SK-N-SH treated with all-trans-retinoic acid at 6 μM for 48 hours (cell line): ENCODE results near the gene PCDHB5.
"Not testable (repeated sequence)": the region's sequence is repeated elsewhere in the genome, so short reads cannot be mapped to it uniquely, and the experiment has no call there.

Source experiments
- ATAC-seq: fragments of 200-7000 bp; cut with Tn5 transposase; 3 replicates; pipeline ENCODE4 v1.9.1; 2020; ENCODE audit warnings: mild to moderate bottlenecking, moderate library complexity
- ARNTL ChIP-seq: fragments of 450-650 bp; formaldehyde crosslinking; IDR thresholded peaks from 2 replicates; pipeline ENCODE4 v1.5.0; 2020; ENCODE audit warnings: low read depth, mild to moderate bottlenecking, moderate library complexity, borderline replicate concordance
- BACH2 ChIP-seq: fragments of 250-450 bp; sonication (Bioruptor Pico); IDR thresholded peaks from 2 replicates; pipeline ENCODE4 v1.9.0; 2021; ENCODE audit warnings: mild to moderate bottlenecking, borderline replicate concordance
- CREB5 ChIP-seq: fragments of 250-450 bp; sonication (Bioruptor Pico); IDR thresholded peaks from 2 replicates; pipeline ENCODE4 v1.5.1; 2020; ENCODE audit warnings: low read depth, mild to moderate bottlenecking, moderate library complexity
- CSDC2 ChIP-seq: fragments of 250-450 bp; sonication (Bioruptor Pico); IDR thresholded peaks from 2 replicates; pipeline ENCODE4 v1.5.0; 2020; ENCODE audit warnings: mild to moderate bottlenecking, moderate library complexity
- ESRRG ChIP-seq: fragments of 250-450 bp; sonication (Bioruptor Pico); IDR thresholded peaks from 2 replicates; pipeline ENCODE4 v1.6.1; 2021; ENCODE audit warnings: mild to moderate bottlenecking
- GLIS3 ChIP-seq: fragments of 250-450 bp; sonication (Bioruptor Pico); IDR thresholded peaks from 2 replicates; pipeline ENCODE4 v1.5.0; 2020; ENCODE audit warnings: mild to moderate bottlenecking, moderate library complexity
- ISL1 ChIP-seq: fragments of 250-450 bp; sonication (Bioruptor Pico); IDR thresholded peaks from 2 replicates; pipeline ENCODE4 v2.1.2; 2022; ENCODE audit warnings: mild to moderate bottlenecking, moderate library complexity
- OSR1 ChIP-seq: fragments of 250-450 bp; sonication (Bioruptor Pico); IDR thresholded peaks from 2 replicates; pipeline ENCODE4 v1.8.0; 2022; ENCODE audit warnings: moderate library complexity, mild to moderate bottlenecking, inconsistent platforms
- PATZ1 ChIP-seq: fragments of 250-450 bp; sonication (Bioruptor Pico); IDR thresholded peaks from 2 replicates; pipeline ENCODE4 v1.8.0; 2020; ENCODE audit warnings: mild to moderate bottlenecking, moderate library complexity, borderline replicate concordance
- POU6F1 ChIP-seq: fragments of 250-450 bp; sonication (Bioruptor Pico); IDR thresholded peaks from 2 replicates; pipeline ENCODE4 v1.8.0; 2021; ENCODE audit warnings: low read depth, mild to moderate bottlenecking, moderate library complexity, borderline replicate concordance
- RARB ChIP-seq: fragments of 250-450 bp; sonication (Bioruptor Pico); IDR thresholded peaks from 2 replicates; pipeline ENCODE4 v1.8.0; 2021; ENCODE audit warnings: mild to moderate bottlenecking, moderate library complexity
- TOX ChIP-seq: fragments of 250-450 bp; sonication (Bioruptor Pico); IDR thresholded peaks from 2 replicates; pipeline ENCODE4 v1.8.0; 2021; ENCODE audit warnings: mild to moderate bottlenecking, moderate library complexity, borderline replicate concordance
- TSHZ2 ChIP-seq: fragments of 250-450 bp; sonication (Bioruptor Pico); IDR thresholded peaks from 2 replicates; pipeline ENCODE4 v1.5.0; 2020; ENCODE audit warnings: mild to moderate bottlenecking, moderate library complexity
- ZC3H10 ChIP-seq: fragments of 250-450 bp; sonication (Bioruptor Pico); IDR thresholded peaks from 2 replicates; pipeline ENCODE4 v1.5.1; 2021; ENCODE audit warnings: mild to moderate bottlenecking, moderate library complexity
- ZFP30 ChIP-seq: fragments of 450-650 bp; formaldehyde crosslinking; IDR thresholded peaks from 2 replicates; pipeline ENCODE4 v1.5.0; 2022; ENCODE audit warnings: mild to moderate bottlenecking, moderate library complexity
- ZNF565 ChIP-seq: fragments of 450-650 bp; formaldehyde crosslinking; conservative IDR thresholded peaks from 2 replicates; pipeline ENCODE4 v1.5.0; 2020; ENCODE audit warnings: low read depth, mild to moderate bottlenecking, moderate library complexity

Gene PCDHB5

GRCh38 chr5:141175933-141176332 is 40.9 kb downstream of the PCDHB5 start (continued):
- TF ChIP-seq CREB5 (CRISPR knock-in tag): no peak
- no peak for TF ChIP-seq OSR1

GRCh38 chr5:141177577-141178191 is 42.7 kb downstream of the PCDHB5 start, which contains the start of gene PCDHB8:
Gene PCDHB8 (plus strand): TSS chr5:141177790. CDS start chr5:141178035, 245 bp downstream.
- ATAC-seq: peak; percentile 88

- not testable (repeated sequence) for ATAC-seq
Observed at GRCh38 chr5:141179371-141179770, 44.4 kb downstream of the PCDHB5 start.

- ATAC-seq: not testable (repeated sequence)
Observed at GRCh38 chr5:141179876-141180275, 44.9 kb downstream of the PCDHB5 start.

- no peak for ATAC-seq
Observed at GRCh38 chr5:141180313-141180712, 45.3 kb downstream of the PCDHB5 start.

GRCh38 chr5:141182248-141182647 is 47.2 kb downstream of the PCDHB5 start, which contains the start of gene PCDHB16:
Gene PCDHB16 (plus strand): TSS chr5:141182387. CDS start chr5:141182560, 173 bp downstream.
- no peak for TF ChIP-seq TSHZ2 (CRISPR knock-in tag)

More at GRCh38 chr5:141180313-141180712, 45.3 kb downstream of the PCDHB5 start:
- TF ChIP-seq OSR1 (no peak), ZC3H10 (no peak), BACH2 (CRISPR knock-in tag) (no peak), TOX (no peak), ISL1 (no peak), ARNTL (CRISPR knock-in tag) (no peak), RARB (CRISPR knock-in tag) (no peak), ZFP30 (CRISPR knock-in tag) (no peak), ESRRG (CRISPR knock-in tag) (no peak), CREB5 (CRISPR knock-in tag) (no peak), POU6F1 (CRISPR knock-in tag) (no peak), GLIS3 (no peak), CSDC2 (no peak), ZNF565 (CRISPR knock-in tag) (no peak), PATZ1 (CRISPR knock-in tag) (no peak)

GRCh38 chr5:141184117-141184855 is 49.3 kb downstream of the PCDHB5 start:
- not testable (repeated sequence) for ATAC-seq

More at GRCh38 chr5:141182248-141182647, 47.2 kb downstream of the PCDHB5 start, which contains the start of gene PCDHB16:
- ATAC-seq: peak; percentile 80
